ENCODE results near the gene DMD. TPM values are rescaled to one million over a fixed set of nuclear protein-coding genes. Genes with fewer than 3 reads are reported as not detected.

Gene DMD
- total RNA-seq, 1 experiment from 2014 or later, result 47.2 TPM

DNA sequence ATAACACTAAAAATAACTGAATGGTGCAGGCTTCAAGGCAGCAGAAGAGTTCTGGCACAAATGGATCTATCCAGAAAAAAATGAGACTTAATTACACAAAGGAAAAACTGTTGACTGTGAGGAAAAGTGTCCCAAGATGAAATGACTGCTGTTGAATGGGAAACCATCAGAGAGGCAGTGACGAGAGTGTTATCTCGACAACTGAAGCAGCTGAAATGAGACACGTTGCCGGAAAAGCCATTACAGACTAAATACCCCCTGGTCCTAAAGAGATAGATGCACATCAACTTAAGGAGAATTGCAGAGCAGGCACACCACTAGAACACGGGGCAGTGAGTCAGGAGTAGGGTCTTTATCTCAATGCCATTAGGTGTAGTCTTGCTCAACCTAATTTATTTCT is 277.8 kb downstream of the DMD start:
- Histone ChIP-seq H3K36me3 (ENCODE audit: control insufficient read depth, insufficient read depth, low read length) (no peaks in the 10 kb centered on the region), H3K9me3 (no peaks in the 10 kb centered on the region), H3K4me1 (no peaks in the 10 kb centered on the region), H3K27me3 (replicated peaks; ENCODE audit: control insufficient read depth, insufficient read depth, low read length) (no peaks in the 10 kb centered on the region), H3K4me3 (ENCODE audit: low read depth, low read length) (no peak overlapping the region)
- ChIA-PET CTCF (no interaction called here), POLR2A (no interaction called here)
- intact Hi-C loops (cut with micrococcal nuclease; ENCODE audit: unreplicated experiment), result no loop called here
- Mint-ChIP-seq H3K36me3 (ENCODE audit: insufficient read depth, unreplicated experiment) (no peaks in the 10 kb centered on the region), H3K9me3 (ENCODE audit: unreplicated experiment) (no peaks in the 10 kb centered on the region), H3K4me3 (ENCODE audit: unreplicated experiment) (no peak overlapping the region), H3K4me1 (ENCODE audit: low read depth, unreplicated experiment) (no peaks in the 10 kb centered on the region), H3K27ac (ENCODE audit: unreplicated experiment) (no peak overlapping the region), H3K27me3 (ENCODE audit: insufficient read depth, unreplicated experiment) (no peaks in the 10 kb centered on the region)
- no peak for DNase-seq
- TF ChIP-seq, protein P1, sequence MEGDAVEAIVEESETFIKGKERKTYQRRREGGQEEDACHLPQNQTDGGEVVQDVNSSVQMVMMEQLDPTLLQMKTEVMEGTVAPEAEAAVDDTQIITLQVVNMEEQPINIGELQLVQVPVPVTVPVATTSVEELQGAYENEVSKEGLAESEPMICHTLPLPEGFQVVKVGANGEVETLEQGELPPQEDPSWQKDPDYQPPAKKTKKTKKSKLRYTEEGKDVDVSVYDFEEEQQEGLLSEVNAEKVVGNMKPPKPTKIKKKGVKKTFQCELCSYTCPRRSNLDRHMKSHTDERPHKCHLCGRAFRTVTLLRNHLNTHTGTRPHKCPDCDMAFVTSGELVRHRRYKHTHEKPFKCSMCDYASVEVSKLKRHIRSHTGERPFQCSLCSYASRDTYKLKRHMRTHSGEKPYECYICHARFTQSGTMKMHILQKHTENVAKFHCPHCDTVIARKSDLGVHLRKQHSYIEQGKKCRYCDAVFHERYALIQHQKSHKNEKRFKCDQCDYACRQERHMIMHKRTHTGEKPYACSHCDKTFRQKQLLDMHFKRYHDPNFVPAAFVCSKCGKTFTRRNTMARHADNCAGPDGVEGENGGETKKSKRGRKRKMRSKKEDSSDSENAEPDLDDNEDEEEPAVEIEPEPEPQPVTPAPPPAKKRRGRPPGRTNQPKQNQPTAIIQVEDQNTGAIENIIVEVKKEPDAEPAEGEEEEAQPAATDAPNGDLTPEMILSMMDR (IDR thresholded peaks at IDR 0.05; ENCODE audit: insufficient read depth in 1 of 2, low read depth in 1 of 2, low read length in 1 of 2, severe bottlenecking in 1 of 2, unreplicated experiment in 1 of 2), result no peak
- BruUV-seq (replicated peaks), result no TSS peak

DNA sequence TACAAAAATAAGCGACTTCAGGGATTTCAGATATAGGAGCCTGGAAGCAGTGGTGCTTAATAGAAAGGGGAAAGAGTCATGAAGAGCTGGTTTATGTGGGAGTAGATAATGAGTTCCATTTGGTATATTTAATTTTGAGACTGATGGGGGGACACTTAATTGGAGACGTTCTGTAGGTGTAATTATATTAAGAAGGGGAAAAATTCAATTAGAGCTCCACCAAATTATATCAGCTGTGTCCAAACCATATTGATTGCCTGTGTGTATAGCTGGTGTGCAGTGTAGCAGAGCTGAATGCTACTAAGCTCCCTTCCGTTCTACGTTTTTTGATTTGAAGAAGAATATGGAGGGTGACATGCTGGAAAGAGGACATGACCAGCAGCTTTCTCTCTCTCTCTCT is 282.3 kb downstream of the DMD start:
- no peaks in the 10 kb centered on the region for H3K27me3 ChIP-seq (replicated peaks; ENCODE audit: control insufficient read depth, insufficient read depth, low read length)
- H3K27me3 Mint-ChIP-seq (ENCODE audit: insufficient read depth, unreplicated experiment), result no peaks in the 10 kb centered on the region
- no TSS peak for BruUV-seq (replicated peaks)
- no peak overlapping the region for H3K4me3 Mint-ChIP-seq (ENCODE audit: unreplicated experiment)
- DNase-seq, result no peak
- POLR2A ChIA-PET, result no interaction called here
- no peak overlapping the region for H3K27ac Mint-ChIP-seq (ENCODE audit: unreplicated experiment)
- H3K4me1 ChIP-seq, result no peaks in the 10 kb centered on the region
- no peaks in the 10 kb centered on the region for H3K9me3 Mint-ChIP-seq (ENCODE audit: unreplicated experiment)
- CTCF ChIA-PET, result no interaction called here
- H3K36me3 Mint-ChIP-seq (ENCODE audit: insufficient read depth, unreplicated experiment), result no peaks in the 10 kb centered on the region
- TF ChIP-seq, protein P1 (IDR thresholded peaks at IDR 0.05; ENCODE audit: insufficient read depth in 1 of 2, low read depth in 1 of 2, low read length in 1 of 2, severe bottlenecking in 1 of 2, unreplicated experiment in 1 of 2), result no peak
- H3K9me3 ChIP-seq, result no peaks in the 10 kb centered on the region
- no peak overlapping the region for H3K4me3 ChIP-seq (ENCODE audit: low read depth, low read length)
- intact Hi-C loops (cut with micrococcal nuclease; ENCODE audit: unreplicated experiment), result no loop called here
- no peaks in the 10 kb centered on the region for H3K36me3 ChIP-seq (ENCODE audit: control insufficient read depth, insufficient read depth, low read length)
- no peaks in the 10 kb centered on the region for H3K4me1 Mint-ChIP-seq (ENCODE audit: low read depth, unreplicated experiment)

DNA sequence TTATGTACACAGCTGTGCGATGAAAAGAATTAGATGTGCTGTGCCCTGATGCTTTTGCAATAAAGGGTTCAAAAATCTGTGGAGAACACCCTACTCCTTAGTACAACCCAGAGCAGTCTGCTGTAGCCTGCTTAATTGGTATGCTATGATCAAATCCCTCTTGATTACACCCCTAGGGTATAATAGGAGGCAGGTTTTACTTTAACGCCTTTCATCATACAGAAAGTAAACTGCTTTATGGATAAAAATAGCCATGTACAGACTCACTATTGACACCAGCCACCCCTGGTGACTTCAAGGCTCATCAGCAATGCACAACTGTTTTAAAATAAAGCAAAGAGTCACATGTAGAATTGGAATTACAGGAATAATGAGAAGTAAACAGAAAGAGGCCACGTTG is 315.3 kb downstream of the DMD start:
- no peak for DNase-seq
- intact Hi-C loops (cut with micrococcal nuclease; ENCODE audit: unreplicated experiment), result no loop called here
- no TSS peak for BruUV-seq (replicated peaks)
- ChIA-PET CTCF (no interaction called here), POLR2A (no interaction called here)
- Histone ChIP-seq H3K4me3 (ENCODE audit: low read depth, low read length) (no peak overlapping the region), H3K27me3 (replicated peaks; ENCODE audit: control insufficient read depth, insufficient read depth, low read length) (no peaks in the 10 kb centered on the region), H3K36me3 (ENCODE audit: control insufficient read depth, insufficient read depth, low read length) (no peaks in the 10 kb centered on the region), H3K4me1 (no peaks in the 10 kb centered on the region), H3K9me3 (no peaks in the 10 kb centered on the region)
- H3K4me1 Mint-ChIP-seq (ENCODE audit: low read depth, unreplicated experiment), result no peaks in the 10 kb centered on the region
- TF ChIP-seq, protein P1 (IDR thresholded peaks at IDR 0.05; ENCODE audit: insufficient read depth in 1 of 2, low read depth in 1 of 2, low read length in 1 of 2, severe bottlenecking in 1 of 2, unreplicated experiment in 1 of 2), result no peak
- no peaks in the 10 kb centered on the region for H3K36me3 Mint-ChIP-seq (ENCODE audit: insufficient read depth, unreplicated experiment)
- H3K4me3 Mint-ChIP-seq (ENCODE audit: unreplicated experiment), result no peak overlapping the region
- no peak overlapping the region for H3K27ac Mint-ChIP-seq (ENCODE audit: unreplicated experiment)
- H3K27me3 Mint-ChIP-seq (ENCODE audit: insufficient read depth, unreplicated experiment), result no peaks in the 10 kb centered on the region
- no peaks in the 10 kb centered on the region for H3K9me3 Mint-ChIP-seq (ENCODE audit: unreplicated experiment)

Data from Caco-2 (cell line).